ENCODE results near the gene NAA35.
"Not testable (repeated sequence)": the region's sequence is repeated elsewhere in the genome, so short reads cannot be mapped to it uniquely, and the experiment has no call there.

The NAA35 gene

DNA sequence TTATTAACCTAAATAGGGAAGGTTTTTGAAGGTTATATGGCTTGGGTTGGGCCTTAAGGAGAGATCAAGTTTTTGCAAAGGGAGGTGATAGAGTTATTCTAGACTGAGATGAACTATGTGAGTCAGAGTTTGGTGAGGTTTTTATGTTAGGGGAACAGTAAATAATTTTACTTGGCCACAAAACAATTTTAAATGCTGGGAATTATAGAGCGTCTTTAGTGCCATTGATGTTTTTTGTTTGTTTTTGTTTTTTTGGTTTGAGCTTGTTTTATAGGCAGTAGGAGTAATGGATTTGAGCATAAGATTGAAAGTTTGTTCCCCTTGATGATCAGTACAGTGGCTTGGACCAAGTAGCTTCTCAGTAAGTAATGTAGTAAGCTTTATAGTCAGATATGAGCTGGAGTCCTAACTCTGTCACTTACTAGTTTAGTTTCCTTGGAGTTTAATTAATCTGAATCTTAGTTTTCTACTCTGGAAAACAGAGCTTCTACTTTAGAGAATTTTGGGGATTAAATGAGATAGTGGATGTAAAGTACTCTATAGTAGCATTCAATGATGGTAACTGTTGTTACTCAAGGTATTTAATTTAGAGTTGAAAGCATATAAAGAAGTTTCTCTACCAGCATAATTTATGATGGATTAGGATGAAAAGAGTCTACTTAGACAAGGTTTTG, 2.9 kb downstream of the NAA35 start:
- no peak for DNase-seq (ENCODE audit: low read depth, low spot score)

DNA sequence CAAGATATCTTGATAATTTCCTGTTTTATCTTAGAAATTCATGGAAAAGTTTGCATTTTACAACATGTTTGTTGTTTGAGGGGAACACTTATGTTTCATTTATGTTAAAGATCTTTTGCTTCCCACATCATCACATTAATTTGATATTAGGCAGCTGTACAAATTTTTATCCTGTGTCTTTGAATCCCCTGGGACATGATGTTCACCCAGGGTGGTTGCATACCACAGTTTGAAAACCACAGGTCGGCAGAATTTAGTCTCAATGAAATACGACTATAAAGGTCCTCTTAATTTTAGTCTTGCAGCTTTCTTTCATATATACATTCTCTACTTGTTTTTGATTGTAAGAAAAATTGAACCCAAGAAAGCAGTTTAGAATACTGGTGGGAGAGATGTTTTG, 3.7 kb downstream of the NAA35 start:
- no peak for DNase-seq (ENCODE audit: low read depth, low spot score)

DNA sequence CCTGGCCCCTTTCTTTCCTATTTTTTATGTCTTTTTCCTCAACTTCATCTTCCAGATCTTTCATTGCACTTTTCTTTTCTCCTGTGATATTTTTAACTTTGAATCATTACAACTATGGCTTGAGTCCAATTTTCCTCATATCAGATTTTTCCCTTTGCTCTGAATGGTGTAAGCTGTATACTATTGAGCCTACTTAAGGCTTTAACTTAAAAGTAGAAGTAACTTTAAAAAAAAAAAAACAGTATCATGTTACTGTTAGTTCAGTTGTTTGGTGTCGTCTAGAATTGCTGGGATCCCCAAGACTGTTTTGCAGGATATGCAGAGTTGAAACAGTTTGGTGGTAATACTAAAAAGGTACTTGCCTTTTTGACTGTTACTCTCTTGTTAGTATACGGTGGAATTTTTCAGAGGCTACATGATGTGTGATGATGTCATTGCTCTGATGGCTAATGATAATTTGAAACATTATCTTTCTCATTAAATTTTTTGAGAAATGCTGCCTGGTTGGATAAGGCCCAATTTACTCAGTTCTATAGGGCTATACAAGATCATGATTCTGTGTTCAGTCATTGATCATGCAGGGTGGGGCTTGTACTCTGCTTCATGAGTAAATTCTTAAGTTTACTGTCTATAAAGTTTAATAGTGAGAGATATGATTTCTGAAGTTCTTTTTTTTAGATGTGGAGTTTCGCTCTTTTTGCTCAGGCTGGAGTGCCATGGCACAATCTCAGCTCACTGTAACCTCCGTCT, 8.8 kb downstream of the NAA35 start:
- no peak for DNase-seq (ENCODE audit: low read depth, low spot score)

DNA sequence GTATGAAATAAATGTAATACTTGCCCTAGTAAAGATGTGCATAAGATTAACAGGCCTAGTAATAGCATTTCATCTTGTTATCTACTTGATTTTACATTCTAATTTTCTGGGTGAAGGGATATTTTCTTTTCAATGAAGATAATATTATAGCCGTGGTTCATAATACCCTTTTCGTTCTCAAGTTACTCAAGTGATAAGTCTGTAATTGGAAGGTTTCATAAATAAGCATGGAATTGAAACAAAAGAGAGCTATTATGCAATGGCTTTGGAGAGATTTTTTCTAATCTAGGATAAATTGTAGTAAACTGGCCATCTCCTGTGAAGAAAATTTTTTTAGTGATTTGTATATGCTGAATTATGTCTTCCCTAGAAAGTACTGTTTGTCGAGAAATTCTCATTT, 19.0 kb downstream of the NAA35 start:
- no peak for DNase-seq (ENCODE audit: low read depth, low spot score)

DNA sequence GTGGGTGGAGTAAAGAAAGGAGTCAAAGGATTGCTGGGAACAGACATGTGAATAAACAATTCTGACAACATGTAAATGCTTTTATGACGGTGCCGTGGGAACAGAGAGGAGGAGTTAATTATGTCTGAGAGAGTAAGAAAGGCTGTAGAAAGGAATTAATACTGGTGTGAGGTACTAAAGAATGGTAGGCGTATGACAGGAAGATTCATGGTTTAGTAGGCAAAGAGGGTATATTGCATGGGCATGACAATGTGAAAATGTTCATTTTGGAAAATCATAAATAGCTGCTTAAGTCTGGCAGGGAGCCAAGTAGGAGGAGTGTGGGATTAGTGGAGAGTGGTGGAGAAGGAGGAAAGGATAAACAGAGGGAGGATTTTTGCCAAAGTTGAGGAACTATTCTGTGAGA, 19.7 kb downstream of the NAA35 start:
- no peak for DNase-seq (ENCODE audit: low read depth, low spot score)

DNA sequence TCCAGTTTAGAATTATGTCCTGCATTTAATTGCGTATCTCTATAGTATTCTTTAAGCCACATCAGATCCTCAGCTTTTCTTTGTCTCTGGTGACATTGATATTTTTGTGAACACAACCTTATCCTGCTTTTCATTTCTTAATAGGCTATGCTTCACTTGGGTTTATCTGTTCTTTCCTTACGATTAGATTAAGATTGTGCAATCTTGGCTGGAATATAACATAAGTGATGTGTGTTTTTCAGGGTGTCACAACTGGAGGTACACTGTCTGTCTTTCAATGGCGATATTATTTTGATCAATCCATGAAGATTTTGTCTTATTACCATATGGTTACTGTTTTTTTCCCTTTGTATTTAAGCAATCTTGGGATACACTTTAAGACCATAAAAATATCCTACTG, 23.6 kb downstream of the NAA35 start:
- no peak for DNase-seq (ENCODE audit: low read depth, low spot score)

DNA sequence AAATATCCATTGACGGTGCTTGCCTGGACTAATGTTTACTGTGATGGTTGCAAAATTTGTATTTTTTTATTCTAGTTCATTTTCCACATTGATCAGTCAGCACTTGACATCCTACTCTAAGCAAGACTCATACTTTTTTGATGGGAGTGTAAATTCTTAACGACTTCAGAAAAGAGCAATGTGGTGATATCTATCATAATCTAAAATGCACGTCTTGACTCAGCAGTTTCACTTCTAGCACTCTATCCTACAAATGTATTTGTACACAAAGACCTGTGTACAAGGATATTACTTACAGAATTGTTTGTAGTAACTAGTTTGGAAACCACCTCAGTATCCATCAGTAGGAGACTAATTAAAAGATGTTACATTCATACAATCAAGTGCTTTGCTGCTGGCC, 24.0 kb downstream of the NAA35 start:
- DNase-seq (ENCODE audit: low read depth, low spot score): no peak

DNA sequence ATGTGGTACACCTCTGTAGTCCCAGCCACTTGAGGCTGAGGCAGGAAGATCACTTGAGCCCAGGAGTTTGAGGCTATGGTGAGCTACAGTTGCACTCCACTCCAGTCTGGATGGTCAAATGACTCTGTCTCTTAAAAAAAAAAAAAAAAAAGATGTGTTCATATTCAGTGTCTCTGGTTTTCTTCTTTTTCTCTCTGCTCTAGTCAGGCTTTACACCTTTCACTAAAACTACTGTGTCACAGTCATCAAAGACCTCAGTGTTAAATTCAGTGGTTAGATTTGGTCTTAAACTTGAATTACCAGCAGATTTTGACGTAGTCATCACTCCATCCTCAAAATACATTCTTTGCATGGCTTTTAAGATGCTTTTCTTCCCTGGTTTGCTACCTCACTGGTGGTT, 28.8 kb downstream of the NAA35 start:
- DNase-seq (ENCODE audit: low read depth, low spot score): no peak

DNA sequence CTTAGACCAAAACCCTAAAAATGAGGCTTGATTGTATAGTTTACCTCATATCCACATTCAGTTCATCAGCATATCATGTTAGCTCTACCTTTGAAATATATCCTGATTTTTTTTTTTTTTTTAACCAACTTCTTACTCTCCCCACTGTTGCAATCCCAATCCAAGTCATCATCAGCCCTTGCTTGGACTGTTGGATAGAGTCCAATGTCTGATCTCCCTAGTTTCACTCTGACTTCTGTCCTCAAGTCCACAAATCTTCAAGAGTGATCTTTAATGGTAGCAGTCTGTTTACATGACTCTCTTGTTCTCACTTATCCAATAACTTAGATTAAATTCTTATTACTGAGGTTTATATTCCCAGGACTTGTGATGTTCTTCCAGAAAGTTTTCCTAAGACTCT, 30.8 kb downstream of the NAA35 start:
- DNase-seq (ENCODE audit: low read depth, low spot score): no peak

DNA sequence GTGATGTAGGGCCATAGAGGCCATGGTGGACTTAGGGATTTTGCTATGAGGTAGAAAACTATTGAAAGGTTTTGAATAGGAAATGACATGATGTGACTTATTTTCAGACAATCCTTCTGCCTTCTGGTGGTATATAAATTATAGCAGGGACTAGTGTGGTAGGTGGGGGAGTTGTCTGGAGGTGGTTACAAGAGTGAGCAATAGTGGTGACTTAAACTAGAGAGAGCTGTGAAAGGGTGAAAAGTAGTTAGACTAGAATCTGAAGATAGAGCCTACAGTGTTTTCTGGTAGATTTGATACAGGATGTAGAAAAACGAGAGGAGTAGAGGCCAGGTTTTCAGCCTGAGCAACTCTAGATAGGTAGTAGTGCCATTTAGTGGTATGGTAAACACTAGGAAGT, 32.3 kb downstream of the NAA35 start:
- DNase-seq (ENCODE audit: low read depth, low spot score): no peak

DNA sequence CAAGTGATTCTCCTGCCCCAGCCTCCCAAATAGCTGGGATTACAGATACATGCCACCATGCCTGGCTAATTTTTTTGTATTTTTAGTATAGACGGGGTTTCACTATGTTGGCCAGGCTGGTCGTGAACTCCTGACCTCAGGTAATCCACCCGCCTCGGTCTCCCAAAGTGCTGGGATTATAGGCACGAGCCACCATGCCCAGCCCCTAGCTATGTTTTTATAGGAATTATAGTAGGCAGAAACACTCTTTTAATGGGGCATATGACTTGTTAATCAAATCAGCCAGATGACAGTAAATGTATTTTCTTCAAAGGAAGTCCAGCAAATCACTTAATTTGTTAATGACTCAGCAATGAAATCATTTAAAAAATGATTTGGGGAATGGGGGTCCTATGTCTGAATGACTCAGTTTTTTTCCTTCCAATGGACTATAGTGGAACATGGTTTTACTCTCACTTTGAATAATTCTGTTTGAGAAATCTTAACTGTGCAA, 33.2 kb downstream of the NAA35 start:
- not testable (repeated sequence) for DNase-seq (ENCODE audit: low read depth, low spot score)

DNA sequence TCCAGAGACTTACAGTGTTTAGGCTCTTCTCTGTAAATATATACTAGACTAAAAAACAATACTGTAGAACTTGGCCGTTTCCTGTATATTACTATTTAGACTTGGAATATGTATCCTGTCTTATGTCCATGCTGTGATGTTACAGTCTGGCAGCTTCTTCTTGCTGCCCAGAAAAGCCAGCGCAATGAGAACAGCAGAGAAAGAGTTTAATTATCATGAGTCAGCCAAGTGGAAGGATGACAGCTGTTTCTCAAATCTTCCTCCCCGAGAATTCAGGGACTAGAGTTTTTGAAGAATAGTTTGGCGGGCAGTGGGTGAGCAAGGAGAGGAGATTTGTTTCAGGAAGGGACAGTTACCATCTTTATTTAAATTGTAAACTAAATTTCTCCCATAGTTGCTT, 37.5 kb downstream of the NAA35 start:
- no peak for DNase-seq (ENCODE audit: low read depth, low spot score)

DNA sequence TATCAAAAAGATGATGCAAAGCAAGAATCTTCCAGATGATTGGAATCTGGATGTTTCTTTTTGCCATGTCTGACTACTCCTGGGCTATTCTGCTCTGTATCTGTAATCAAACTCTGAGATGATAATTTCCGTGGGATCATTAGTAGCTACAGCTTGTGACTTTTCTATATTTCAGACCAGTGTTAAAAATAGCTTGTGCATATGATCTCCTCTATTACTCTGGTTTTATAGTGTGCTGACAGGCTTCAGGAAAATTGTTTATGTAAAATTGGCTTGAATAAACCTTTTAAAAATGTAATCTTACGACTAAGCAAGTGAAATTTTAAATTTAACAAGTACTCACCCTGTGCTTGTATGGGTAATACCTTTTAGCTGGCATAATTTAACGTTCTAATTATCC, 40.4 kb downstream of the NAA35 start:
- DNase-seq (ENCODE audit: low read depth, low spot score): no peak

DNA sequence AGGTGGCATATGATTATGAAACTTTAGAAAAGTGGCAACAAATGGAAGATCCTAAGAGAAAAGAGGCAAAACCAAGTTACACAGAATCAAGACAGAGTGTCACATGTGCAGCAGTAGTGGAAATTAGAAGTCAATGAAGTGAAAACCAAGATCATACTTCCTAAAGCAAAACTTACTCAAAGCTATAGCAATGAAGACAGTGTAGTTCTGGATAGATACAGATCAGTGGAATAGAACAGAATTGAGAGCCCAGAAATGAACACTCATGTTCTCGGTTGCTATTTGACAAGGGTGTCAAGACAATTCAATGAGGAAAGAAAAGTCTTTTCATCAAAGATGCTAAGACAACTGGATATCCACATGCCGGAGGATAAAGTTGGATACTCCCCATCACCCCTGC, 43.5 kb downstream of the NAA35 start:
- DNase-seq (ENCODE audit: low read depth, low spot score): no peak

DNA sequence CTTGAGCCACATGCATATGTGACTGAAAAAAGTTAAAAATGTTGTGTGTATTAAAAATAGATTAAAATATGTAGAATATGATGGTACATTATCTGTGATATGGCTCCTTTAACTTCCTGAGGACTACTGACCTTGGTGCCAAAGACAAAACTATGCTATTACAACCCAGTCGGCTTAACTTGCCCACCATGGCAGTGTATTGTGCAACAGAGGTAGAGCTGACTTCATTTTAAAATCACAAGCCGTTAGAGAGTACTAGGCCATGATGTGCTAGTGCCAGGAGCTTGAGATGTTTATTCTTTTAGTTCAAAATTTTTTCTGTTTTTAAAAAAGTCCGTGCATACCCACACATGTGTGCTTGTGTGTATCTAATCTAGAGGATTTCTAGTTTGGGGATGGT, 46.3 kb downstream of the NAA35 start:
- no peak for DNase-seq (ENCODE audit: low read depth, low spot score)

DNA sequence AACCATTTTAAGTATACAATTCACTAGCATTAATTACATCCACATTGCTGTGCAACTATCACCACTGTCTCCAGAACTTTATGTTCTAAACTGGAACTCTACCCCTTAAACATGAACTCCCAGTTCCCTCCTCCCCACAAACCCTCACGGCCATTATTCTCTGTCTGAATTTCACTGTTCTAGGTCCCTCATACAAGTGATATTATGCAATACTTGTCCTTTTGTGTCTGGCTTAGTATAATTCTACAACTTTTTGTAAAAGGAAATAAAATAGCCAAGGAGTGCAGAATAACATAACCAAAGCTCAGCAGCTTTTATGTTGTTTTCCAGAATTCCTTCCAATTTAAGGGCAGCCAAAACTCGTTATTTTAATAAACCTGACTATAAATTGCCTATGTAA, 53.2 kb downstream of the NAA35 start:
- DNase-seq (ENCODE audit: low read depth, low spot score): no peak

DNA sequence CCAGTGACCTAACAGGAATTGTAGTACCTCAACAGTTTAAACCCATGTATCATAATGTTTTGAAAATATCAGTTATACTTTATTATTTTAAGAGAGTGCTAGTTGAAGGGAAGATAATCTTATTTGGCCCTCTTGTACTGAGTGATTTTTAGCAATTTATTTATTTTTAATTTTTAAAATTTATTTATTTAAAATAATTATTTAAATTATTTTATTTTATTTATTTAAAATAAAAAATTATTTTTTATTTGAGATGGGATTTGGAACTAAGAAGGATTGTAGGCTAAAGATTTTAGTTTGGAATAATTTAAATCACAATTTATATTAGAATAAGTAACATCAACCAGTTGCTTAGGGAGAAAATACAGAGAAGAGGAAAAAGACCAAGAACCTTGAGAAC, 54.2 kb downstream of the NAA35 start:
- DNase-seq (ENCODE audit: low read depth, low spot score): no peak

DNA sequence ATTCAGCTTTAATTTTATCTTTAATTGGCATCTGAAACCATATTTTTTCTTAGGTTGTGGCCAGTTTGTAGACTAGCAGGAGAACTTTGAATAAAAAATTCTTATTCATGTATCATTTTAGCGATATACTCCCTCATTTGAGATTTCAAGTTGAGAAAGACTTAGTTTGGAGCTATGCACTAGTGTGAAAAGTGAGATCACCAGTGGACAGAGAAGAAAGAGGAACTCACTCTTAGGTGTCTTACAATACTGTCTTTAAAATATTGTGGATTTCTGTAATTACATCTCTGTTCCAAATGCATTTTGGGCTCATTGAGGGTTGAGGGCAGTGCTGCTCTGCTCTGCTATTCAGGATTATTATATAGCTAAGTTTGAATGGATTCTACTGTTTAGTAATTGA, 54.7 kb downstream of the NAA35 start:
- no peak for DNase-seq (ENCODE audit: low read depth, low spot score)

DNA sequence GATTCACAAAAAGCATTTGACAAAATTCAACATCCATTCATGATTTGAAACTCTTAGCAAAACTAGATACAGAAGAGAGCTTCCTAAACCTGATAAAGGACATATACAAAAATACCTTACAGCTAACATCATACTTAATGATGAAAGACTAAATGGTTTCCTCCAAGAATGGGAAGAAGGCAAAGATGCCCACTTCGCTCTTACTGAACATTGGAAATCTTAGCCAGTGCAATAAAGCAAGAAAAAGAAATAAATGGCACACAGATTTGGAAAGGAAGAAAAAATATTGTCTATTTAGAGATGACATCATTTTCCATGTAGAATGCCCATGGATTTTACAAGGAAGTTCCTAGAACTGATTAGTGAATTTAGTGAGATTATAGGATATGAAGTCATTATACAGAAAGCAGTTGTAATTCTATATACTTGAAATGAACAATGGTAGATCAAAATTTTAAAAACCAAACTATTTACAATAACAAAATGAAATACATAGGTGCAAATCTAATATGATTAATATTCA, 64.4 kb downstream of the NAA35 start:
- DNase-seq (ENCODE audit: low read depth, low spot score): no peak

DNA sequence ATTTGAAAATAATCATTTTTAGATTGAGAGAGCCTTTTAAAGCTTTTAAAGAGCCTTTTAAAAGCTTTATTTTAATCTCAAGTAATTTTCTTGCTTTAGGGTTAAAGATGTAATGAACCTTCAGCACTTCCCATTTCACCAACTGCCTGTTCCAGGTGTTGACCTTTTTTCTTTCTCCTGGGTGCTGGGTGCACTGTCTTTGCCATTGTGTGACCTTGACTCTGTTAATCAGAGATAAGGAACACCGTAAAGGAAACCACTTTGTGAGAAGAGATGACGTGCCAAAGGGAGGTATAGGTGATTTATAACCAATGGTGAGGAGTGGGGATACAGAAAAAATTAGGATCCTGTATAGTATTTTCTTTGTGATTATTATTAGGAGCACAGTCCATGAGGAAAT, 68.2 kb downstream of the NAA35 start:
- no peak for DNase-seq (ENCODE audit: low read depth, low spot score)

DNA sequence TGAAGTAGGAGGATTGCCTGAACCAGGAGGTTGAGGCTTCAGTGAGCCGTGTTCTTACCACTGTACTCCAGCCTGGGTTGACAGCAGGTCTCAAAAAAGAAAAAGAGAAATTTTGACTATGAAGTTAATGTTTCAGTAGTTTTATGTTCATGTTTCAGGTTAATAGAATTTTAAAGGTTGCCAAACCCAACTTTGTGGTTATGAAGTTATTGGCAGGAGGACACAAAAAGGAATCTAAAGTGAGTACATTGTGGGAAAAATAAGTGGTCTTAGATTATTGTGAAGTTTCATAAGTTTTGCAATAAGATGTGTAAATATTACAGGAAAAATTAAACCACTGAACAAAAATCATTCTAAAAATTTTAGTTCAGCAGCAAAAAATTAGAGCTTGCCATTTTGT, 79.8 kb downstream of the NAA35 start:
- no peak for DNase-seq (ENCODE audit: low read depth, low spot score)

DNA sequence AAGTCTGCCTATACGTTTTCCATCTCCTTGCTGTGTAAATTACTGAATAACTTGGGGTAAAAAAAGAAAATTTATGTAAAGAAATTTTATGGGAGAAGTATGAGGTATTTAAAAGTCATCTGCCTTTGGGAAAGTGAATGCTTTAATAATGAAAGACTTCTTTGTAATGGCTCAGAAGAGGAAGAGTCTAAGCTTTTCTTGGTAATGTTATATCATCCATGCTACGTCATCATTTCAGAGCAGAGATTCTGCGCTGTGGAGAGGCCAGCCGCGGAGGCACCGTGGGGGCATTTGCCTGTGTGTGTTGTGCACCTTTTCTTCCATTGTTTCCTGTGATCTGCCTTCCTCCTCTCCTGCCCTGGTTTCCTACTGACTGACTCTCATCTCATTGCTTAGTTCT, 80.2 kb downstream of the NAA35 start:
- no peak for DNase-seq (ENCODE audit: low read depth, low spot score)

DNA sequence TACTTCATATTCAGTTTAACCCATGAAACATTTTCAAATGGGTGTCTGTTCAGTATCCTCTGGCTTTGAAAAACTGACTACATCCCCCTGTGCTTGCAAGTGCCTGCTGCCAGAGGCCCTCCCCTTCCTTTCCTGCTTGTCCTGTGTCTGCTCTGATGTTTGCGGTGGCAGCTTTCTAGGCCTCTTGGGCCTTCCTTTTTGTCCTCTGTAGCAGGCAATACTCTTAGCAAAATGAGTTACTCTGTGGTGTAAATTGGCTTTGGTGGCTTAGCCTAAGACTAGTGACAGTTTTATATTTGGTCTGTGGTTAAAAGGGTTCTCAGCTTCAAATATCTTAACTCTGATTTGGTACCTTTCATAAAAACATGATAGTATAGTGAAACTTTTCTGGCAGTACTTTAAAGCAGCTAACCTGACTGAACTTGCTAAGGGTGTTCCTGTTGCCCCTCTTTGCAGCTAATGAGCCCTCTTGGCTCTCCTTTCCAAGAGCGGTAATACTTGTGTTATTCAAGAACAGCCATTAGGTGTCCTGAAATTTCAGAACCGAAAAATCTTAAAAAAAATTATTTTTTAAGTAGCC, 81.8 kb downstream of the NAA35 start:
- DNase-seq (ENCODE audit: low read depth, low spot score): no peak

Measured in activated CD4-positive, CD25-positive, alpha-beta regulatory T cell treated with anti-CD3 and anti-CD28 coated beads, Interleukin-2, amount 50 U/mL, for 16 hours (primary cell).